ENCODE data around the gene KLHDC7B.
A peak's percentile ranks its signal among the peaks of the same experiment; 100 is the strongest.

The KLHDC7B gene

DNA sequence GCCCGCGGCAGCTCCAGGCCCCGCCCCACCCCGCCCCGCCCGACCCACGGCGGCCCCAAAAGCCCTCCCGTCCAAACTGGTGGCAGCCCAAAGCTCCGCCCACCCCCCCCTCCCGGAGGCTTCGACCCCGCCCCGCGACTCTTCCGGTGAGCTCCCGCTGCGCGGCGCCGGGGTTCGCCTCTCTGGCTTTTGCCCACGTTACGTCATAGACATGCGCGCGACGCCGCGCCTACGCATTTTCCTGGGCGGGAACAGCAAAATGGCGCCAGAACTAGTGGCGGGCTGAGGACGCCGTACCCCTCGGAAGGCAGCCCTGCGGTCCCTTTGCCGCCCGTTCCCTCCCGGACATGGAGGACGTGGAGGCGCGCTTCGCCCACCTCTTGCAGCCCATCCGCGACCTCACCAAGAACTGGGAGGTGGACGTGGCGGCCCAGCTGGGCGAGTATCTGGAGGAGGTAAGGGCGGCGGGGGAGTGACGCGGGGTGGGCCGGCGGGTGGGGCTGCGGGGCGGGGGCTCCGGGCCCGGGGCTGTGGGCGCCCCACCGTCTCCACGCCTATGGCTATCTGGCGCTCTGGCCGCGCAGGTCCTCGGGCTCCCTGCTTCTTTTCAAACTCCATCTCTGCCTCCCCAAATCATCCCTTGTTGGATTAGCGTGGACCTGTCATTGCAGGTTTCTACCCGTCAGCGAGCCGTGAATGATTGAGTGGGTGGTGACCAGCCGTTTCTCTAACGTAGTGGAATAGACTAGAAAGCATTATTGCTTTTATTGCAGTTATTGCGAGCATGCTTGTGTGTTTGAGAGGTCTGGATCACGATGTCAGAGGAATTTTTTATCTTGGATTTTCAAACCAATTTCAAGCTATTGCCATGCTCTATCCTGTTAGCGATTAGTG, 37.5 kb upstream of the KLHDC7B start, which contains the start of gene NCAPH2:
NCAPH2 (plus strand) TSS at position 234 of the 894 bp plus-strand sequence; CDS start at position 348, 114 bp downstream.
- no peak for TF ChIP-seq CTCF (IDR thresholded peaks at IDR 0.05; ENCODE audit: low read depth, low read length, missing control alignments)
- H3K4me3 ChIP-seq (ENCODE audit: low read depth, low read length): peak within 1 kb of the TSS; percentile 83
- DNase-seq (ENCODE audit: low read depth): peak; percentile 82

GRCh38 chr22:50508897-50509296, 36.8 kb upstream of the KLHDC7B start:
- no peak for TF ChIP-seq CTCF (IDR thresholded peaks at IDR 0.05; ENCODE audit: low read depth, low read length, missing control alignments)
- DNase-seq (ENCODE audit: low read depth): no peak
- H3K4me3 ChIP-seq (ENCODE audit: low read depth, low read length): peak overlapping the region; percentile 71

- no peak for DNase-seq (ENCODE audit: low read depth)
- TF ChIP-seq CTCF (IDR thresholded peaks at IDR 0.05; ENCODE audit: low read depth, low read length, missing control alignments): no peak
- no peak overlapping the region for H3K4me3 ChIP-seq (ENCODE audit: low read depth, low read length)
These were observed 32.5 kb upstream of the KLHDC7B start for GRCh38 chr22:50513175-50513574.

DNA sequence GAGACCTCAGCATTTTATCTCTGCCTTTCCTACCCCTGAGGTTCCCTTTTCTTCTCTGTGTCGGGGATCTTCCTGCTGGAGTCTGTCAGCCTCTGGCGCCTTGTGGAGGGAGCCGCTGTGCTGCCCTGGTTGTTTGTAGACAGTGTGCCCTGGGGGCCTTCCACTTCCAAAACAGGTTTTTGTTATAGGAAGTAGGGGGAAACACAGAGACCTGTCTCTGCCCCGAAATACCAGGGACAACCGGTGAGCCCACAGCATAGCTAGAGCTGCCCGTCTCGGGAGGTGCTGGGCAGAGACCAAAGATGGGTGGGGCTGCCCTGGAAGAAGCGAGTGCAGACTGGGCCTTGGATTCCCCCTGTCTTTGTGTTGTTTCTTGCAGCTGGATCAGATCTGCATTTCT, 29.6 kb upstream of the KLHDC7B start:
- H3K4me3 ChIP-seq (ENCODE audit: low read depth, low read length): no peak overlapping the region
- no peak for DNase-seq (ENCODE audit: low read depth)
- TF ChIP-seq CTCF (IDR thresholded peaks at IDR 0.05; ENCODE audit: low read depth, low read length, missing control alignments): no peak

GRCh38 chr22:50516891-50517290, 28.8 kb upstream of the KLHDC7B start:
- no peak overlapping the region for H3K4me3 ChIP-seq (ENCODE audit: low read depth, low read length)
- no peak for TF ChIP-seq CTCF (IDR thresholded peaks at IDR 0.05; ENCODE audit: low read depth, low read length, missing control alignments)
- DNase-seq (ENCODE audit: low read depth): no peak

DNA sequence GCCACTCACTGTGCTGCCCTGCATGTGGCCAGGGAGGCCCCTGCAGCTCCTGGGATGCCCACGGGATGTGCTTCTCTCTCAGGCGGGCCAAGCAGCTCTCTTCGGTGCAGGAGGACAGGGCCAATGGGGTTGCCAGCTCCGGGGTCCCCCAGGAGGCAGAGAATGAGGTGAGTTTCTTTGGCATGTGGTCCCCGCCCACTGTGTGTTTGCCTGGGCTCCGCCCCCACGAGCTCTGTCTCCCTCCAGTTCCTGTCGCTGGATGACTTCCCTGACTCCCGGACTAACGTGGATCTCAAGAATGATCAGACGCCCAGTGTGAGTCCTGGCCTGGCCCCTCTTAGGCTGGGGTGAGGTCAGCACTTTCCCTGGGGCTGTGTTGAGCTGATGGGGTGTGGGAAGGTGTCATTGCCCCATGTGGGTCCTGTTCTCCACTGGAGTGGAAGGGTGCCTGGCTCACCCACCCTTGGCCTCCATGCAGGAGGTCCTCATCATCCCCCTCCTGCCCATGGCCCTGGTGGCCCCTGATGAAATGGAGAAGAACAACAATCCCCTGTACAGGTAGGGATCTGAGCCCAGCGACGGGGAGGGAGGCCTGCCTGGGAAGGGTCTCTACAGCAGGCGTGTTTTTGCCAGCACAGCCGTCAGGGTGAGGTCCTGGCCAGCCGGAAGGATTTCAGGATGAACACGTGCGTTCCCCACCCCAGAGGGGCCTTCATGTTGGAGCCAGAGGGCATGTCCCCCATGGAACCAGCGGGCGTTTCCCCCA, 28.0 kb upstream of the KLHDC7B start:
- no peak for TF ChIP-seq CTCF (IDR thresholded peaks at IDR 0.05; ENCODE audit: low read depth, low read length, missing control alignments)
- no peak for DNase-seq (ENCODE audit: low read depth)
- H3K4me3 ChIP-seq (ENCODE audit: low read depth, low read length): no peak overlapping the region
